ENCODE measurements around the gene CDH2.

- no peak for TF ChIP-seq CTCF (IDR thresholded peaks at IDR 0.05)
- TF ChIP-seq POLR2A (IDR thresholded peaks at IDR 0.05): no peak
- no peak for TF ChIP-seq EP300 (IDR thresholded peaks at IDR 0.05)
Observed at GRCh38 chr18:28183418-28184078, 6.6 kb upstream of the CDH2 start.
